Natural killer cell (primary cell): ENCODE results near the gene NPM1. TPM values are rescaled to one million over a fixed set of nuclear protein-coding genes. Genes with fewer than 3 reads are reported as not detected.

Experiments
- ATAC-seq, 3 donors: fragments of 150-1000 bp in 2 of 3; fragments of 200-7000 bp in 1 of 3; cut with Tn5 transposase; 1 replicate in 1 of 3; 2 replicates in 2 of 3; pipeline ENCODE4 v1.10.0; 2021; ENCODE audit warnings: mild to moderate bottlenecking in 2 of 3, moderate library complexity in 2 of 3
- DNase-seq, 2 donors: peaks; one replicate each; pipeline versions ENCODE4 v3.0.0 to v3.0.0-alpha.2; 2013 to 2021; ENCODE audit warnings: mixed read lengths in 1 of 2
- H3K27ac ChIP-seq: one replicate; pipeline ENCODE4 v1.5.1; 2013; ENCODE audit warnings: mild to moderate bottlenecking, low read length
- H3K27me3 ChIP-seq: one replicate; pipeline ENCODE4 v1.6.1; 2013; ENCODE audit warnings: low read length; ENCODE audit not compliant: control insufficient read depth, insufficient read depth
- H3K36me3 ChIP-seq: one replicate; pipeline ENCODE4 v1.6.1; 2013; ENCODE audit warnings: low read length; ENCODE audit not compliant: control insufficient read depth, insufficient read depth
- H3K4me1 ChIP-seq: one replicate; pipeline ENCODE4 v1.6.1; 2013; ENCODE audit warnings: low read length; ENCODE audit not compliant: control insufficient read depth, insufficient read depth
- H3K4me3 ChIP-seq: one replicate; pipeline ENCODE4 v1.5.1; 2013; ENCODE audit warnings: low read length
- H3K9me3 ChIP-seq: one replicate; pipeline ENCODE4 v1.6.1; 2013; ENCODE audit warnings: low read length; ENCODE audit not compliant: control insufficient read depth, insufficient read depth
- H3K27ac Mint-ChIP-seq, 2 donors: one replicate each; pipeline ENCODE4 v1.8.0; 2022; ENCODE audit warnings: mild to moderate bottlenecking in 2 of 2, mixed read lengths in 2 of 2, moderate library complexity in 1 of 2
- H3K27me3 Mint-ChIP-seq, 2 donors: one replicate each; pipeline ENCODE4 v1.8.0; 2022; ENCODE audit warnings: low read depth in 2 of 2, mixed read lengths in 2 of 2
- H3K36me3 Mint-ChIP-seq: one replicate; pipeline ENCODE4 v1.8.0; 2022; ENCODE audit warnings: mixed read lengths
- H3K4me1 Mint-ChIP-seq, 2 donors: one replicate each; pipeline ENCODE4 v1.8.0; 2022; ENCODE audit warnings: mixed read lengths in 2 of 2
- H3K4me3 Mint-ChIP-seq: one replicate; pipeline ENCODE4 v1.8.0; 2022; ENCODE audit warnings: mild to moderate bottlenecking, moderate library complexity, mixed read lengths
- H3K9me3 Mint-ChIP-seq, 2 donors: one replicate each; pipeline ENCODE4 v1.8.0; 2022; ENCODE audit warnings: mixed read lengths in 2 of 2
- CTCF ChIP-seq: fragments of 200-600 bp; IDR thresholded peaks from one replicate; pipeline ENCODE4 v1.8.0; 2022; ENCODE audit warnings: antibody characterized with exemption
- WGBS: methylation state at CpG from one replicate; pipeline ENCODE4 v1.1.7; 2013; ENCODE audit warnings: missing lambda C conversion rate; ENCODE audit not compliant: insufficient coverage; 5-methylcytosine and 5-hydroxymethylcytosine counted together
- intact Hi-C: fragments of 100-400 bp; cut with micrococcal nuclease; formaldehyde crosslinking; loops from one replicate; pipeline ENCODE4 v1.14.2; 2022
- total RNA-seq, 4 donors: library from RNA; stranded (reverse); fragments of 120-200 nt in 1 of 4; gene quantifications; one replicate each; pipeline versions ENCODE4 v1.2.3 to v1.2.4, GENCODE V29; 2013 to 2022

NPM1 gene
- 100 to 1,000 TPM; 440 to 554 (median 454) TPM for total RNA-seq
- 1,254 TPM for total RNA-seq (2013)

- Histone ChIP-seq H3K4me1 (peaks cover 31% of the 10 kb centered on the region), H3K36me3 (peaks cover 12% of the 10 kb centered on the region), H3K27me3 (no peaks in the 10 kb centered on the region), H3K4me3 (peak within 1 kb of the TSS; percentile 62), H3K27ac (peak within 1 kb of the TSS; percentile 85), H3K9me3 (no peaks in the 10 kb centered on the region)
- DNase-seq (peak; percentile 91 to 100), ATAC-seq (peak; percentile 87 to 94 (median 87))
- Mint-ChIP-seq H3K4me3 (peak within 1 kb of the TSS; percentile 97), H3K36me3 (peaks cover 2% of the 10 kb centered on the region), H3K27ac (peak within 1 kb of the TSS; percentile 94 to 100), H3K27me3 (no peaks in the 10 kb centered on the region), H3K4me1 (peaks cover 48 to 52% of the 10 kb centered on the region in 2 donors), H3K9me3 (no peaks in the 10 kb centered on the region)
- intact Hi-C loops, result no loop called here
- WGBS, result under 1% methylated on average over 56 of the region's 56 CpGs
- no peak for TF ChIP-seq CTCF
Observed at GRCh38 chr5:171387345-171387969, at the start of gene NPM1. TSS of gene NPM1 (plus strand) at chr5:171387849. CDS start at chr5:171387949, 100 bp downstream.

GRCh38 chr5:171340042-171340441, 47.6 kb upstream of the NPM1 start:
- Histone ChIP-seq H3K36me3 (no peaks in the 10 kb centered on the region), H3K4me1 (peaks cover 9% of the 10 kb centered on the region), H3K4me3 (no peak overlapping the region), H3K9me3 (no peaks in the 10 kb centered on the region), H3K27ac (no peak overlapping the region), H3K27me3 (peaks cover 6% of the 10 kb centered on the region)
- H3K27ac Mint-ChIP-seq, result no peak overlapping the region
- no peaks in the 10 kb centered on the region for H3K36me3 Mint-ChIP-seq
- peaks cover 17 to 36% of the 10 kb centered on the region in 2 donors for H3K27me3 Mint-ChIP-seq
- ATAC-seq (no peak), DNase-seq (no peak)
- no peak for TF ChIP-seq CTCF
- intact Hi-C loops, result loop anchor here (10.0 kb wide), 1 partner anchor 535 kb away; no protein-coding TSS in a partner anchor
- H3K4me1 Mint-ChIP-seq, result peaks cover 6 to 8% of the 10 kb centered on the region in 2 donors
- H3K4me3 Mint-ChIP-seq, result no peak overlapping the region
- H3K9me3 Mint-ChIP-seq, result no peaks in the 10 kb centered on the region

- no peak overlapping the region for H3K27ac ChIP-seq
- 91% methylated on average over 6 of the region's 6 CpGs for WGBS
Observed at GRCh38 chr5:171340491-171340890, 47.2 kb upstream of the NPM1 start.

More at GRCh38 chr5:171340491-171340890, 47.2 kb upstream of the NPM1 start:
- Mint-ChIP-seq H3K36me3 (no peaks in the 10 kb centered on the region), H3K4me1 (peaks cover 6 to 8% of the 10 kb centered on the region in 2 donors), H3K9me3 (no peaks in the 10 kb centered on the region), H3K27ac (no peak overlapping the region), H3K4me3 (no peak overlapping the region), H3K27me3 (peaks cover 15 to 31% of the 10 kb centered on the region in 2 donors)
- Histone ChIP-seq H3K4me3 (no peak overlapping the region), H3K36me3 (no peaks in the 10 kb centered on the region), H3K27me3 (peaks cover 6% of the 10 kb centered on the region), H3K4me1 (peaks cover 9% of the 10 kb centered on the region), H3K9me3 (no peaks in the 10 kb centered on the region)
- intact Hi-C loops, result loop anchor here (10.0 kb wide), 1 partner anchor 536 kb away; no protein-coding TSS in a partner anchor
- DNase-seq (no peak), ATAC-seq (no peak)
- TF ChIP-seq CTCF, result no peak
